Femur (tissue), 1 donor: Measurements from ENCODE around the gene PRSS38.

Experiments
- DNase-seq: peaks from one replicate; pipeline ENCODE4 v3.0.0-alpha.2; 2017

Gene PRSS38

DNA sequence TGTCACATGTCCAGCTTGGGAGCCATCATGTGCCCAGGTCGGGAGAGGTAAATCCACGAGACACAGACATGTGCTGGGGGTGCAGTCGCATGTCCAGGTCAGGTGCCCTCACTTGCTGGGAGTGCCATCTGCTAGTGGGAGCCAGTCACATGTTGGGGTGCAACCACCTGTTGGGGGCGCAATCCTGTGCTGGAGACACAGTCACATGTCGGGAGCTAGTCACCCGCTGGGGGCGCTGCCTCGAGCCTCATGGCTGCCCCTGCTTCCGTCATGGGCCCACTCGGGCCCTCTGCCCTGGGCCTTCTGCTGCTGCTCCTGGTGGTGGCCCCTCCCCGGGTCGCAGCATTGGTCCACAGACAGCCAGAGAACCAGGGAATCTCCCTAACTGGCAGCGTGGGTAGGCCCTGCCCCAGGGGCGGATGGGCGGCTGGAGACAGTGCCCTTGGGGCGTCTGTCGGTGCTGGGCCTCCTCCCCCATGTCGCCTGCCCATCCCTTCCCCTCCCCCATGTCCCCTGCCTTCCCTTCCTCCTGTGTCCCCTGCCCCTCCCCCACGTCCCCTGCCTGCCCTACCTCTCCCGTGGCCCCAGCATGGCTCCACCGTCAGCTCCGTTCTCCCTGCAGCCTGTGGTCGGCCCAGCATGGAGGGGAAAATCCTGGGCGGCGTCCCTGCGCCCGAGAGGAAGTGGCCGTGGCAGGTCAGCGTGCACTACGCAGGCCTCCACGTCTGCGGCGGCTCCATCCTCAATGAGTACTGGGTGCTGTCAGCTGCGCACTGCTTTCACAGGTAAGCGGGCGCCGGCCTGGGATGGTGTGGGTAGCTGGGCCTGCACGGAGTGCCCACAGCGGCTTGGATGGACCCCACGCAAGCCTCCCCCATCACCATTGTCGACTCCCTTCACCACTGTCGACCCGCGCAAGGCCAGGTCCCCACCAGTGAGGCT is at the start of gene PRSS38:
Gene PRSS38, plus strand, starts transcription at position 208 of the 942 bp plus-strand sequence. Its CDS starts 42 bp downstream, at position 250.
- no peak for DNase-seq

DNA sequence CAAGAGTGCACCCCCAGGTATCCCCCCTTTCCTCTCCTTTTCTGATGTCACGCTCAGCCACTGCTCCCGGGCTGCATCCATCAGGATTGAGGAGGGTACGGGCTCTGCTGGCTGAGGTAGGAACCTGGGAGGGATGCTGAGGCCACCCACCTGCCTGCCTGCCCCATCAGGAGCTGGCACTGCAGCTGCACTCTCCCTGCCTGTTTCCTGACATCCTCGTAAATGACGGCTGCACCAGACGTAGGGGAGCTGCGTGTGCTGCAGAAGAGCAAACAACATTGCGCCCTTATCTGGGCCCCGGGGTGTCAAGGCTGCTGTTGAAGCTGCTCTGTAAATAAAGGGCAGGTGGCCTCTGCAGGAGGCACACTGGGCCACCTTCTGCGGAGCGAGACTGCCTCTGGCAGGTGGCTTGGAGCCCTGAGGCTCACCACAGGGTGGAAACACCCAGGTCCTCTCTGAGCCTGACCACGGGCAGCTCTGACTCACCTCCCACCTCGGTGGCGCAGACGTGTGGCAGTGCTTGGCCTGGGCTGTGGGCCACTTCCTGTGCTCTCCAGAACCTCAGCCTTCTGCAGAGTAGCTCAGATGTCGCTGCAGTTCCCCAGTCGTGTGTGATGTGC is 49.4 kb upstream of the PRSS38 start:
- DNase-seq, result no peak

DNA sequence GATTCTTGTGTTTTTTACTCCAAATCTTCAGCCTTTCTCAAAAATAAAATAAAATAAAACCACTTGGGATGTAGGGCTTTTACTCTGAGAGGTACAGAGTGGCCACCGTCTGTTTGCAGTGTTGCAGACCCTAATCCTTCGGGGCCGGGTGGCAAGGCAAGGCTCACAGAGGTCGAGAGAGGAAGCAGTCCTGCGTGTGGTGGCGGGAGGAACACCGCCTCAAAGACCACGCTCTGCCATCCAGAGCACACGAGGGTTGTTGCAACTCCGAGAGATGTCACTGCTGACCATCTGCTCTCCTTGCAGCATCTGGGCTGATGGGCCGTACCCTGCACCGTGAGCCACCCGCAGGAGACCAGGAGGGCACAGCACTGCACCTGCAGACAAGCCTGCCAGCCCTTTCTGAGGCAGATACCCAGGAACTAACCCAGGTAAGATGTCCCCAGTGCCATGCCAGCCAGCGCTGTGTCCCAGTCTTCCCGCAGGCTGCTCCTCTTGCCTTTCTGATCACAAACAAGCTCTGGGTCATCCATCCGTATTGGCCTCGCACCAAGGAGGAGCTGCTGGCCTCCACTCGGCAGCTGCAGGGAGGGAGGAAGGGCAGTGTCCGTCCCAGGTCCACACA is 48.7 kb upstream of the PRSS38 start:
- DNase-seq, result no peak

DNA sequence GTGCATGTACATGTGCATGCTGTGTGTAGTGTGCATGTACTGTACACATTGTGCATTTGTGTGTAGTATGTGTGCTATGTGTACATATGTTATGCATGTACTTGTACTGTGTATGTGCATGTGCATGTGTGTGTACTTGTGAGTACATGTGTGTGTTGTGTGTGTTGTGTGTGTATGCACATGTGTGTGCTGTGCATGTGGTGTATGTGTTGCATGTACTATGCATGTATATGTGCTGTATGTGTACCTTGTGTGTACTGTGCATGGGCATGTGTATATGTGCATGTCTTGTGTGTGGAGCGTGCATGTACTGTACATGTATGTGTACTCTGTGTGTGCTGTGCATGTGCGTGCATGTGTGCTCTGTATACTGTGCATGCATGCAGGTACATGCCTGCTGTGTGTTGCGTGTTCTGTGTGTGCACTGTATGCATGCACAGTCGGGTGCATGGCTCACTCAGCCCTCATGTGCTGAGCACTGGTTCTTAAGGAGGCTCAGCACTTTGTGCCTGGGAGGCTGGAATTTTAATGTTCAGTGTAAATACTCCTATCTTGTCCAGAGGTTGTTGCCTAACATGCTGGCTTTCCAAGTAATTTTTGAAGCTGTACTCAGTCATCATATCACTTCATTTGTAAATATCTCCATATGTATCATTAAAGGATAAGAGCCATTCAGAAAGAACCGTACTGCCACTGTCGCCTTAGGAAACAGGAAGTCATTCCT is 47.9 kb upstream of the PRSS38 start:
- DNase-seq, result no peak

DNA sequence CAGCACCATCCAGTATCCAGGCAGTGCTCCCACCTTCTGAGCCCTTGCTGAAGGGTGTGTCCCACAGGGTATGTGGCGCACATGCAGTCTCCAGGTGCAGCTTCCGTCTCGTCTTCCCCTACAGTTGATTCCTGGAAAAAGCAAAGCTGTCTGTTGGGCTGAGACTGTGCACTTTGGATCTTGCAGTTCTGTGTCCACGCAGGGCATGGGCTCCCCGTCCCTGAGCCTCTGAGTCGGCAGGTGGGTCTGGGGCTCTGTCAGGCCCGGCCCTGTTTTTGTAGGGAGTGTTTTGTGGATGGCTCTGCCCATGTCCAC is 47.4 kb upstream of the PRSS38 start:
- no peak for DNase-seq

DNA sequence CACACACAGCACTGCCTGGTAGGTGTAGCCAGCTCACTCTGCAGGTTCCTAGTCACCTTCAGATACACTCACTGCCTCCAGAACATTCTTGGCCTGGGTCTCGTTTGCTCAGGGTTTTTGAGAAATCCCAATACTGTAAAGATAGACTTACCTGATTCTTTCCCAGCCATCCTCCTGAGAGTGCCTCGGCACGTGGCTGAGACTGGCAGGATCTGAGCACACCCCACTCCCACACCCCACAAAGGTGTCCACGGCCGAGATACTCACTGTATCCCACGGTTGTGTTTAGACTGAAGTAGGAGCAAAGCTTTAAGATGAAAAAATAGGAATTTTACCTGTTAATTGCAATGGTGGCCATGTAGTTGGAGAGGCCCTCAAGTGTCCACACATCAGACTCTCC is 46.8 kb upstream of the PRSS38 start:
- no peak for DNase-seq

DNA sequence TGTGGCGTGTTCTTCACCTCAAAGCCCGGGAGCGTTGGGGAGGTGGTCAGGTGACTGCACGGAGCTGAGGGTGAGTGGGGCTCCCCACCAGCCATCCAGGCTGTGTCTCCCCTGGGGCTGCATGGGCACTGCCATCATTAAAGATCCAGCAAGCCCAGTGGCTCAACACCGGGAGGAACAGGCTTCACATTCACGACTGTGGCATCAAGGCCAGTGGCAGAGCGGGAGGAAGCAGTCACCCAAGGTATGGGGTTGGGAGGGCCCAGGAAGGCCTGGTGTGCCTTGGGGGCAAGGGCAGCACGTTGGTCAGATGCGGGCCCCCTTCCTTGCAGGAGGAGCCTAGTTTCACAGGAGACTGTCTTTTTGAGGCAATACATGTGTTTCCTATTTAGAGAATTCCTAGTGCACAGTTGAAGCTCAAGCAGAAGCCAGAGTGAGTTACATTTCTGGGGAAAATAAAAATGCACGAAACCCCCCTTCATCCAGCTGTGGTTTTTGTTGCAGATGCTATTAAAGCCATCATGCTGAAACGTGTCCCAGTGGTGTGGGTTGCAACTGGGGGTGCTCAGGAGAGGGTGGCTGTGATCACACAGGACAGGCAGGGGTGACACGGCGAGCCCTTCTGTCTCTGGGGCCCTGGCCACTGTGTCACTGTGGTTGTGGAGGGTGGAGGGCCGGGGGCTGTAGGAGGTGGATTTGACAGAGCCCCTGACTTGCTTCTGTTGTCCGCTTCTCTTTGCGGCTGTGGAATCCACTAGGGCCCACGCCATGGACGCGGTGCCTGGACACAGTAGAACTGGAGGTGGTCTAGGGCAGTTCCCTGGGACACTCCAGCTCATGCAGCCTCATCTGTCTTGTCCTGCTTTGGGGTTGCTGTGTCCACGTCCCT is 46.2 kb upstream of the PRSS38 start:
- no peak for DNase-seq

DNA sequence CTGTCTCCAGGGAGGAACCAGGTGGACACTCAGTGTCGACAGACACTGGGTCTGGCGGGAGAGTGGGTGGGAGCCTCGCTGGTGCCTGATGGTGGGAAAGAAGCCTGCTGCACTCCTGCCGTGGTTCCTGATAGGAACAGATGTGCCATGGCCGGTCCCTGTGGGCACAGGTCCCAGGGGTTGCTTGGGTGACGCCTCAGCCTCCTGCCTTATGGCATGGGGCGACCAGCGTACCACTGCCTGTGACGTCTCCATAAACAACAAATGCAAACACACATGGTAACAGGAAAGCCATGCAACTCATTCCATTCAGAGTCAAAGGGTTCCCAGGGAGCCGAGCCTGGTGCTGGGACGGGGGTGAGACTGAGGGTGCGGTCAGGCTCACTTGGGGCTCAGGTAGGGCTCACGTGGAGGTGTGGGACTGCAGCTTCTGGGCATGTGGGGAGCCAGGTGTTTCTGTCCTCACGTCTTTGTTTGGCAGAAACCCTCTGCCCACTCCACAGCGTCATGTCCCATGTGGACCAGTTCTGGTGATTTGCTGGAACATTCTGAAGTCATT is 45.5 kb upstream of the PRSS38 start:
- no peak for DNase-seq

DNA sequence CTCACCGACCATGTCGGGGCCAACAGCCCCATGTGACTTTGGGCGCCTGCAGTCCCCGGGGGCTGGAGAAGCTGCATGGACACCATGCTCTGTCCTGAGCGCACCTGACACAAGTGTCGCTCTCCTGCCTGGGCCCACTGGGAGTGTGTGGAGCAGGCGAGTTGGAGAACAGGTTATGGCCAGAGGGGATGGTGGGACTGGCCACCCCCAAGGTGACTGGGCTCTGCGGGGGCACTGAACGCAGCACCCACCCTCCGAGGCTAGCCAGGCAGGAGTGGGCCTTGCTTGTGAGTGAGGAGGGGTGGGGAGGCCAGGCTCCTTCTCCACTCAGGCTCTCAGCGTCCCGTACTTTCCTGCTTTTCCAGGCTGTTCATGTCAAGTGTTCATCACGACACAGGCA is 44.7 kb upstream of the PRSS38 start:
- no peak for DNase-seq

DNA sequence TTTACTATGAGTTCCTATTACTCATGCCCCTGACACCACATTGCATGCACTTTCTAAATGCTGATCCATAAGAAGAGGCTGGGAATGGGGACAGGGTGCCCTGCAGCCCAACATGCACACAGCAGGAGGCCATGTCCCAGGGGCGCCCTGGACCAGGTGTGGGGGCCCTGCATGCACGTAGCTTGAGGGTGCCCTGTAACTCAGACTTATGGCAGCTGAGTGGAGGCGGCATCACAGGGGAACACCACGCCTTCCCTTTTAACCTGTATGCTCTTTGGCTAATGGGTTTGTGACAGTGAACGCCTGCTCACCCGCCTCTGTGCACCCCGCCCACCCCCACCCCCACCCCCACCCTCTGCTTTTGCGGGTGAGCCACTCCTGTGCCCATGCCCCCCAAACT is 44.1 kb upstream of the PRSS38 start:
- no peak for DNase-seq

DNA sequence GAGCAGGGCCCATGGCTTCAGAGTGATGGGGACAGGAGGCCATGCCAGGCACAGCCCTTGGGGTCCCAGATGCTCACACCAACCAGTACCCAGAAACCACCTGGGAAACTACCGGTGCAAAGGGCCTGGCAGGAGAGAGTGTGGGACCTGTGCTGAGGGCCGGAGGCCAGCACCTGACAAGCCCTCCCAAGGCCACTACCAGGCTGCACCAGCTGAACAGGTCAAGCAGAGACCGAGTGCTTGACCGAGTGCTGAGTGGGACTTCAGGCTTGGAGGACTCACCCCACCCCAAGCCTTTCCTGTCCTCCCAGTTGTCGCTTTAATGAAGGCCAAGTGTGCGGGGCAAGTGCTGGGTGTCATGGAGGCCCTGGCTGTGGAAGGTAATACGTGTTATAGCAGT is 43.7 kb upstream of the PRSS38 start:
- DNase-seq, result no peak

DNA sequence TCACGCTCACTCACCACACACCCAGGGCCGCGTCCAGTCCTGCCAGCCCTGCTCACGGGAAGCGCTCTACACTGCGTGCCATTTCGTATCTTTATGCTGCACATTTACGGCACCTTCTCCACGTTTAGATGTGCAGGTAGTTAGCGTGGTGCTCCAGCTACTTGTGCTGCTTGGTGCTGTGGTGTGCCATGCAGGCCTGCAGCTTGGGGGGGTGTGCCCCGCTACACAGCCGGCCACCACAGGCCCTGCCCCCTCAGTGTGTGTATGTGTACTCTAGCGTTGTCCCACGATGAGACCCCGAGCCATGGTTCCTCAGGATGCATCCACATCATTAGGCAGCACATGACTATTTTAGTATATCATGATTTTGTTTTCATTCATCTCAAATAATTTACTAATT is 41.9 kb upstream of the PRSS38 start:
- no peak for DNase-seq

DNA sequence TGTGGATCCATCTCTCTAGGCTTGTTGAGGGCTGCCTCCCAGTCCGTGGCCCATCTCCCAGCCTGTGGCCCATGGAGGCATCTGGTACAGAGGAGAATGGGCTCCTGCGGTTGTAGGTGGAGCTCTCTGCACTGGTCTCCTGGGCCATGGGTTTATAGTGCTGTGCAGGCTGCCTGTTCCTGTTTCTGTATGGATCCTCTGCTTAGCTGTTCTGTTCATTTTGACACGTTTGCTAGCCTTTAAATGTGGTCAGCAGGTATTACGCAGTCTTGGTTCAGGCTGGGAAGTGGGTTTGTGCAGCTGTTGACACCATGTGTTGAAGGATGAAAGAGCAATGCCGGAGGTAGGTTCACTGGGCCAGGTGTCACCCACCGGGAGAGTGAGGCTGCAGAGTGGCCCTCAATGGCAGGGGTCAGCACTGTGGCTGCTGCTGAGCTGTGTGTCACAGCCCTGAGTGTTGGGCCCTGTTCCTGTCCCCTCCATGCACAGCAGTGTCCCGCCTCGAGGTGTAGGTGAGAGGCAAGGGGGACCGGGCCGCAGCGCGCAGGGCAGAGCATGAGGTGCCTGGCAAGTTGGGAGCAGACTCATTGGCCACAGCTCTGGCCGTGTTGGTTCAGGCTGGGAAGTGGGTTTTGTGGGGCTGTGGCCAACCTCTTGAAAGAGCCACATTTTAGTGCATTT is 41.3 kb upstream of the PRSS38 start:
- DNase-seq, result no peak

DNA sequence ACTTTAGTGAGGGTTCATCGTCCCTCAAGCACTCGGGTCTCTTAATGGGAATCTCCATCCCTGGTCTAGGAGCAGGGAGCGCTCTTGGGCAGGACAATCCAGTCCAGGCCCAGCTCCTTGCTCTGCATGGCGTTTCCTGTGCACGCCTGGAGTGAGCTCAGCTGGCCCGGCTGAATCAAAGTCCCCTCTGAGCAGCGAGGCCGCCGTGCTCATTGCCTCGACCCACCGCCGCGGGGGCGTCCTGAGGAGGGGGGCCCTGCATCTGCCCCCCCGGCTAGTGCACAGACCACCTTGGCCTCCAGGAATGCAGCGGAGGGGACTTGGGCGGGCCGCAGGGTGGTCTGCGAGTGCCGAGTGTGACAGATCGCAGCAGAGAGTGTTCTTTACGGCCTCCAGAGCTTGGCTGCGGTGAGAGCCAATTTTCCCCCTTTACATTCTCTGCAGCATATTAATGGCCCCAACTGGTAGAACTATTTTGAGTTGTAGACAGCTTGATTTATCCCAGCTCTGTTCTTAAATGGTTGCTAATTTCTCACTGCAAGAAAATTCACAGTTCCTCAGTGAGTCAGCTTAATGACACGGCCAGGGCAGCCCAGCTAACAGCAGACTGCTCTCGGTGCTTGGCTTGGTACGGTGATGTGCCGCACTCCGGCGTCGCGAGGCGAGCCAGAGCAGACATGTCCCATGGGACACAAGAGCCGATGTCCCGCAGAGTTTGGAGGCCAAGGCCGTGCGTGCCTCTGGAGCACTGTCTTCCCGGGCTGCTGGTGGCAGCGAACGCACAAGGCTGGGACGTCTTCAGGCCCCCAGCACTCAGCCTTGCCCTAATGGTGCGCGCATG is 40.4 kb upstream of the PRSS38 start:
- DNase-seq, result peak; percentile 69

DNA sequence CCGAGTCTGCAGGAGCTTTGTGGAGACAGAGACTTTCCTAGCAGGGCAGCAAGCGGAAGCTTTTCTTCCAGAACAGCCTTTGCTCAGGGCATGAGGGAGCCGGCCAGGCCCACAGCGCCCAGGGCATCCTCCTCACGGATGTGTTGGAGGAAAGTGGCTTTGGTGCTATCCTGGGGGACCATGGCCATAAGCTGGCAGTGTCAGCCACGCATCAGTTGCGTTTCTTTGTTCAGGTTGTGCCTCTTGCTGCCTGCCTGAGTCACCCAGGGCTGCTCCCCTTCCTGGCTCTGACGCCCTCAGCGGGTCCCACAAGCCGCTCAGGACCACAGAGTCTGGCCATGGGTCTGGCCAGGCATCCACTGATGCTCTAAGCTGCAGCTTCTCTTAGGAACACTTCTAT is 39.6 kb upstream of the PRSS38 start:
- DNase-seq, result peak; percentile 19

DNA sequence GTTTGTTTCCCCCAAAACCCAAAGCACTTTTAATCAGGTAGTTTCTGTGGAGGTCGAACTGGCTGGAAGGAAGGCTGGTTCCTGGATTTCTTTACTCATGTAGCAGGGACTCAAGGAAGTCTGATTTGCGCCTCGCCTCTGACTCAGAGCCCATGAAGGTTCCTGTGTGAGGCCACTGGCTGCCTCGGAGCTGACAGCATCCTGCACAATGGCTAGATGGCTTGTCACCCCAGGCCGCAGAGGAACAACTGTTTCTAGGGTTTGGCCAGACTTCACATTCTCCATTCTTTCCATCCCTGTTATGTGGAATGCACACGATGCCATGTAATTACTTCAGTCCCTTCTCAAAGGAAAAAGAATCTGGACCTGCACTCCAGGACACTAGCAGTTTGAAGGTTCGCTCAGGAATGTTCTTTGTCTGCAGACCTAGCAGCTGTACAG is 39.1 kb upstream of the PRSS38 start:
- no peak for DNase-seq

DNA sequence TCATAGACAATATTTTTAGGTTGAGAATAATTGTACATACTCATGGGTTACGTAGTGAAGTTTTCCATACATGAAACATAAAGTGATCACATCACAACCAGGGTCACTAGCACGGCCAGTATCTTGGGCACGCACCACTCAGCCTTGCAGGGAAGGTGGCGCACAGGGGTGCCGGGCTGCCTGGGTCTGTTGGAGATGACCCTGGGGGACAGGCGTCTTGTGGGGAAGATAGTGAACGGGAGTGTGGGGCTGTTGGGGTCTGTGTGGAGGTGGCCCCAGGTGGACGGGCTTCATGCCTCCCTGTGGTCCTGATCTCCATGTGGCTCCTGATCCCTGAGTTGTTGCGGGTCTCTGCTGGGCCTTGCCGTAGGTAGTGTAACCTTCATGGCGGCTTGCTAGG is 38.3 kb upstream of the PRSS38 start:
- no peak for DNase-seq

DNA sequence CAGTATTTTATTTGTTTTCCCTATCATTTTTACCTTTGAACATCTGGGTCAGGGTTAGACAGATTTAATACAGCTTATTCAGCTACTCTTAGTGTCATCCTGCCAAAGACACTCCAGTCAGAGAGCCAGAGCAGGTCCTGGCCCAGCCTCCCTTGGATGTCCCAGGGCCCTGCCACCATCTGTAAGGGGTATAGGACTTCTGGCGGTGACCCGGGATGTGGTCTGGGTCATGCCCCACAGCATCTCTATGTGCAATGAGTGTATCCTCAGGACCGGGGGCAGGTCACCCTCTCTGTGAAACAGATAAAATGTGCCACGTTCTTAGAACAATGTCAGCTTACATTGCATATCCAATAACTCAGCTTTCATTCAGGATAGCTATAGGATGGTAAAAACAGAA is 37.8 kb upstream of the PRSS38 start:
- DNase-seq, result no peak

DNA sequence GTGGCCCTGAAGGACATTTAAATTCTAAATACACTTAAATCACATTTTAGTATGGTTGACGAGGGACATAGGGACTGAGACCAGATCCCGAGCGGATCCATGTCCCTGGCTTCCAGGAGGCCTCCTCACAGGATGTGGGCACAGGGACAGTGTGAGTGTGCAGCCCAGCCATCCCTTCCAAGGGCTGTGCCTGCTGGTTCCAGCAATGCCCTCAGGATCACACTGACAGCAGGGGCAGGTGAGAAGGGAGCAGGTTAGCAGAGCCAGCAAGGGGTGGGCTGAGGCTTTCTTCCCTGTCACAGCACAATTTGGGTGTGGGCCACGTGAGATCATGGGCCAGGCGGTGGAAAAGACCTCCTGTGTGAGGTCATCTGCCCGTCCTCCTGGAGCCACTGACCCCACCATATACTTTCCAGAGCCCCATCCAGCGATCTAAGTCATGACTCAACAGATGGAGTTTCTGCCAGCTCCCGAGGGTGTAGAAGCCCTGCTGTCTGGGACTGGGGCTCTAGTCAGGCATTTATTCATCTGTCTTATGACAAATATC is 37.0 kb upstream of the PRSS38 start:
- DNase-seq, result peak; percentile 43

DNA sequence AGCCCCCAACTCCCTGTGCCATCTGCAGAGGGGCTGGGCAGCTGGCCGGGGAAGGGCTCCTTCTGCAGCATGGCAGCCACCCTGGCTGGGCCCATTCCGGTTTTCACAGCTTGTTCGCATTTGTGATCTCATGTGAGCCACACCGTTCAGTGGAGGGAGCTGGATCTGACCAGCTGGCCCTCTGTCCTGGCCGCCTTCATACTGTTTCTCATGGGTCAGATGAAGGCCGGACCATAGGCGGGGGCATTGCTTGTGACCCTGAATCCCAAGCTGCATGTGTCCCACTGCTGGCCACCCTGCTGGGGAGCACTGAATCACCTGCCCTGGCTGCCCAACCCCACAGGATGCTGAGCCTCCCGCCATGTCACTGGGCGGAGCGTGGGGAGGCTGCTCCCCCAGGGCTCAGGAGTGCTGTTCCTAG is 36.4 kb upstream of the PRSS38 start:
- peak; percentile 24 for DNase-seq
